ENCODE measurements around the gene ABR.

Gene ABR

DNA sequence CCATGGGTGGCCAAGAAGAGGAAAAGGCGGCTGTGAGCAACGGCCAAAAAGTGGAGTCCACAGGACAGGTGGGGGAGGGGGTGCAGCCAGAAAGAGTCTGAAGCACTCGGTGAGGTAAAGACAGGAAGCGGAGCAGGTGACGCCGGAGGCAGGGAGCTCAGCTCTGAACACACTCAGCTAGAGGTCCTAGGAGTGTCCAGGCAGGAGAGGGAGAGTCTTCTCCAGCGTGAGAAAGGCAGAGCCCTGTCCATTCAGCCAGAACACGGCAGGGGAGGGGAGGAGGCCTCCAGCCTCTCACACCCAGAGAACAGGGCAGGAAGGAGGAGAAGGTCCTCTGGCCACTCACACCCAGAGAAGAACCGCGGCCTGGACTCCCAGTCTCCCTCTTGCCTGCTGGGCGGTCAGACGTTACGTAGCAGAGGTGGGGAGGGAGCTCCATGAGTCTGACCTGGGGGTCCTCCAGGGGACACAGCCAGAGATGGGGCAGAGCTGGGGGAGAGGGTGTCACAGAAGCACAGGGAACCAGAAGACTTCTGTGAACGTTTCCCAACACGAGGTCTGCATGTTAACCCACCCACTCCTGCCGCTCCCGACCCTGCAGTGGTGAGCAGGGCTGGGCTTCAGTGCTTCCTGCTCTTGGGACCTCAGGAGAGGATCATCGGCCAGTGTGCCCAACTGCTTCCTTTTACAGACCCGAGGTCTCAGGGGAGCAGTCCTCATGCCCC, 89.2 kb downstream of the ABR start:
- in situ Hi-C loops (cut with HindIII; ENCODE audit: low pct_ligation_motif_present, low sequenced_read_pairs): no loop called here
- Histone ChIP-seq H3K4me3 (ENCODE audit: low read depth, low read length) (no peak overlapping the region), H3K27me3 (replicated peaks) (no peaks in the 10 kb centered on the region), H3K36me3 (replicated peaks) (peaks cover 19% of the 10 kb centered on the region), H3K27ac (no peak overlapping the region)
- DNase-seq: no peak
- TF ChIP-seq, protein P1, sequence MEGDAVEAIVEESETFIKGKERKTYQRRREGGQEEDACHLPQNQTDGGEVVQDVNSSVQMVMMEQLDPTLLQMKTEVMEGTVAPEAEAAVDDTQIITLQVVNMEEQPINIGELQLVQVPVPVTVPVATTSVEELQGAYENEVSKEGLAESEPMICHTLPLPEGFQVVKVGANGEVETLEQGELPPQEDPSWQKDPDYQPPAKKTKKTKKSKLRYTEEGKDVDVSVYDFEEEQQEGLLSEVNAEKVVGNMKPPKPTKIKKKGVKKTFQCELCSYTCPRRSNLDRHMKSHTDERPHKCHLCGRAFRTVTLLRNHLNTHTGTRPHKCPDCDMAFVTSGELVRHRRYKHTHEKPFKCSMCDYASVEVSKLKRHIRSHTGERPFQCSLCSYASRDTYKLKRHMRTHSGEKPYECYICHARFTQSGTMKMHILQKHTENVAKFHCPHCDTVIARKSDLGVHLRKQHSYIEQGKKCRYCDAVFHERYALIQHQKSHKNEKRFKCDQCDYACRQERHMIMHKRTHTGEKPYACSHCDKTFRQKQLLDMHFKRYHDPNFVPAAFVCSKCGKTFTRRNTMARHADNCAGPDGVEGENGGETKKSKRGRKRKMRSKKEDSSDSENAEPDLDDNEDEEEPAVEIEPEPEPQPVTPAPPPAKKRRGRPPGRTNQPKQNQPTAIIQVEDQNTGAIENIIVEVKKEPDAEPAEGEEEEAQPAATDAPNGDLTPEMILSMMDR (IDR thresholded peaks at IDR 0.05; ENCODE audit: low read depth, low read length, missing control alignments): no peak

DNA sequence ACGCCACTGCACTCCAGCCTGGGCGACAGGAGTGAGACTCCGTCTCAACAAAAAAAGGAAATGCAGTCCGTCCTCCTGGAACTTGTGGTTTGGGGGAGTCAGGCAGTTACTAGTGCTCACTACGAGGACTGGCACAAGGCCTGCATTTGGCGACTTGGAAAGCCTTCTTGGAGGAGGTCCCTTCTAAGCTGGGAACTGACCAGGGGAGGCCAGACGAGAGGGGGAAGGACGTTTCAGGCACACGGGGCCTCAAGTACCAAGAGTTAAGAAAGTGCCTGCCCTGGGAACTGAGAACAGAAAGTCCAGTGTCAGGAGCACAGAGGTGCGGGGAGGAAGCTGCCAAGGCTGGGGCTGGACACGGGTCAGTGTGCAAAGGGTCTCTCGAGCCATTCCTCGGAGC, 89.9 kb downstream of the ABR start:
- H3K27ac ChIP-seq: no peak overlapping the region
- no peak overlapping the region for H3K4me3 ChIP-seq (ENCODE audit: low read depth, low read length)
- TF ChIP-seq, protein P1 (IDR thresholded peaks at IDR 0.05; ENCODE audit: low read depth, low read length, missing control alignments): no peak
- no peak for DNase-seq
- no peaks in the 10 kb centered on the region for H3K27me3 ChIP-seq (replicated peaks)
- in situ Hi-C loops (cut with HindIII; ENCODE audit: low pct_ligation_motif_present, low sequenced_read_pairs): no loop called here
- peaks cover 19% of the 10 kb centered on the region for H3K36me3 ChIP-seq (replicated peaks)

DNA sequence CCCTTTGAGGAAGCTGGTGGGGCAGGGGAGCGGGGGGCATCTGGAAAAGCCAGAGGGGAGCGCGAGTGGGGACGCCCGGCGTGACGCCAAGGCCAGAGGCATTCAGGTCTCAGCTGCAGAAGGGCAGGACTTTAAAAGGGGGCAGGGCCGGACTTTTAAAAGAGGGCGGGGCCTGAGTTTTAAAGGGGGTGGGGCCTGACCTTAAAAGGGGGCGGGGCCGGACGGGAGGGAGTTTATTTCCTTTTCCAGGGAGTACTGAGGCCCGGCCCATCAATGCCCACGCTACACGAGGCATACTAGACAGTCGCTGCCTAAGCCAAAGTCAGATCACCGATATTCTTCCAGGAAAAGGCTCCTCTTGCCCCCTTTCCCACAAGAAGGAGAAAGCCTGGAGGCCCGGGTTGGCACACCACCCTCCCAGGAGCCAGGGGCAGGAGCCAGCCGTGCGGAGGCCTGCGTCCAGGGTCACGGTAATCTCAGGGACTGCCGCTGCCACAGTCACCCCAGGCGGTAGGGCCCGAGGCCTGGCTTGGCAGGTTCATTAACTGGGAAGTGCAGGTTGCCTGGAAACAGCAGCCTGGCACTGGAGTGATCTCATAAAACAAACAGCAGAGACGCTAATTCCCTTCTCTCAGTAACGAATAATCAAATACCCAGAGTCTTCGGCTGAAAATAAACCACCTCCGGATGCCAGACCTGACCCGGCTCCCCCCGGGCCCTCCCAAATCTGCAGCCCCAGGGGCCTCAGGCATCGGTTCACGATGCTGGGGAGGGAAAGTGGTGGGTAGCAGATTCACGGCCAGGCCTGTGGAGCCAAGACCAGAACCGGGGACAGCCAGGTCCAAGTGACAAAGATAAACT, 92.2 kb downstream of the ABR start:
- TF ChIP-seq, protein P1 (IDR thresholded peaks at IDR 0.05; ENCODE audit: low read depth, low read length, missing control alignments): no peak
- in situ Hi-C loops (cut with HindIII; ENCODE audit: low pct_ligation_motif_present, low sequenced_read_pairs): no loop called here
- DNase-seq: no peak
- no peak overlapping the region for H3K27ac ChIP-seq
- H3K27me3 ChIP-seq (replicated peaks): no peaks in the 10 kb centered on the region
- H3K36me3 ChIP-seq (replicated peaks): peaks cover 15% of the 10 kb centered on the region
- no peak overlapping the region for H3K4me3 ChIP-seq (ENCODE audit: low read depth, low read length)

DNA sequence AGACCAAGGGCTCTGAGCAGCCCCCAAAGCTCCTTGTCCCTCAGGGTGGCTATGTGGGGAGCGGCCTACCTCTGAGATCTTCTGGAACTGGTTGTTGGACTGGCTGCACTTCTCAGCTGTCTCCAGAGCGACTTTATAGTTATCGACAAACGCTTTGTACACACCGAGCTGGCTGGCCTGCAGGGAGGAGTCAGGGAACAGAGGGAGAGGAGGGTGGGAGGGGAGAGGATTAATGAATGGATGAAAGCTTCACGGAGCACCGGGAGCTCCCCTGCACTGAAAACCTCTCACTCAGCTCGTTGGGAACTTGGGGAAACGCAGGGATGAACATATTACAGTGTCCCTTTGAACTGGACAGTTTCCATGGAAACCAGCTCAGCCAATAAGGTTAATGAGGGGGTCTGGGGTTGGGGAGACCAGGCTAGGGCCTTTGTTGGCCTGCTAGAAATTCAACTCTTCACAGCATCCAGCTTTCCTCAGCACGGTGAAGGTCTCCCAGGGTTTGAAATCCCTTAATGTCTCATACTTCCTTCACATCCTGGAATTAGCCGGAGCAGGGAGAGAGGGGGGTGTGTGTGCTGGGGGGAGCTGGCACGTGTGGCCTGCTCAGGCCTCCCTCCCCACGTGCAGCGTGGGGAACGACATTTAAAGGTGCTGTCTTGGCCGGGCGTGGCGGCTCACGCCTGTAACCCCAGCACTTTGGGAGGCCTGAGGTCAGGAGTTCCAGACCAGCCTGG, 96.2 kb downstream of the ABR start:
- H3K4me3 ChIP-seq (ENCODE audit: low read depth, low read length): no peak overlapping the region
- DNase-seq: no peak
- H3K27me3 ChIP-seq (replicated peaks): no peaks in the 10 kb centered on the region
- H3K27ac ChIP-seq: no peak overlapping the region
- H3K36me3 ChIP-seq (replicated peaks): peaks cover 4% of the 10 kb centered on the region
- TF ChIP-seq, protein P1 (IDR thresholded peaks at IDR 0.05; ENCODE audit: low read depth, low read length, missing control alignments): no peak
- in situ Hi-C loops (cut with HindIII; ENCODE audit: low pct_ligation_motif_present, low sequenced_read_pairs): no loop called here

DNA sequence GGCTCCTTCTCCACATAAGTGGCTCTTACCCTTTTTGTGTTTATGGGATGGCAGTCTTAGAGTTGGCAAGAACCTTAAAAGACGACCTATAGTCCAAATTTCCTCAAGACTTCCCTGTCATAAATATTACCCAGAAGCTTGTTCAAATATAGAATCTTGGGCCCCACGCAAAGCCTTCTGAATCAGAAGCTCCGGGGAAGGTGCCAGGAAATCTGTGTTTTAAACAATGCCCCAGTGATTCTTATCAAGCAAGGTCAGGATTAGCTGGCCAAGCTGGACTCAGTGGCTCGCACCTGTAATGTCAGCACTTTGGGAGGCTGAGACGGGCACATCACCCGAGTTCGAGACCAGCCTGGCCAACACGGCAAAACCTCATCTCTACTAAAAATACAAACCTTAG, 97.2 kb downstream of the ABR start:
- in situ Hi-C loops (cut with HindIII; ENCODE audit: low pct_ligation_motif_present, low sequenced_read_pairs): no loop called here
- Histone ChIP-seq H3K4me3 (ENCODE audit: low read depth, low read length) (no peak overlapping the region), H3K36me3 (replicated peaks) (peaks cover 4% of the 10 kb centered on the region), H3K27ac (no peak overlapping the region), H3K27me3 (replicated peaks) (no peaks in the 10 kb centered on the region)
- DNase-seq: no peak
- TF ChIP-seq, protein P1 (IDR thresholded peaks at IDR 0.05; ENCODE audit: low read depth, low read length, missing control alignments): no peak

Measured in brain microvascular endothelial cell (primary cell).